Keratinocyte (primary cell): Measurements from ENCODE around the gene ADRB1. TPM values are rescaled to one million over a fixed set of nuclear protein-coding genes. Genes with fewer than 3 reads are reported as not detected.

Experiments used
- DNase-seq: peaks from one replicate; pipeline ENCODE4 v3.0.0-alpha.2; 2011; ENCODE audit warnings: low read depth, missing footprints, low spot score
- FAIRE-seq: peaks from 2 replicates; lab custom pipeline; 2011; peaks lifted over from hg19 to GRCh38; lab: Jason Lieb, UNC
- H2AFZ ChIP-seq: 2 replicates; pipeline ENCODE4 v1.6.0; 2012; ENCODE audit warnings: low read length, control low read depth, inconsistent platforms; ENCODE audit not compliant: control insufficient read depth
- H3K27ac ChIP-seq: 2 replicates; pipeline ENCODE4 v1.5.1; 2011; ENCODE audit warnings: low read length; ENCODE audit not compliant: control insufficient read depth, insufficient read depth
- H3K27me3 ChIP-seq: 3 replicates; pipeline ENCODE4 v1.6.0; 2011; ENCODE audit warnings: low read length; ENCODE audit not compliant: control insufficient read depth, insufficient read depth; ENCODE audit errors: extremely low read depth
- H3K36me3 ChIP-seq, 2 experiments: 2 replicates in 1 of 2; 3 replicates in 1 of 2; pipeline ENCODE4 v1.5.1; 2011; ENCODE audit warnings: low read length in 2 of 2, mild to moderate bottlenecking in 1 of 2; ENCODE audit not compliant: control insufficient read depth in 2 of 2, insufficient read depth in 2 of 2; ENCODE audit errors: extremely low read depth in 1 of 2
- H3K4me1 ChIP-seq: 3 replicates; pipeline ENCODE4 v1.5.1; 2011; ENCODE audit warnings: low read length; ENCODE audit not compliant: control insufficient read depth, insufficient read depth; ENCODE audit errors: extremely low read depth
- H3K4me2 ChIP-seq: 3 replicates; pipeline ENCODE4 v1.6.0; 2011; ENCODE audit warnings: low read depth, low read length; ENCODE audit not compliant: control insufficient read depth, insufficient read depth; ENCODE audit errors: extremely low read depth
- H3K4me3 ChIP-seq, 3 experiments: fragments of 200-600 bp in 1 of 3; sonication (generic) in 1 of 3; 2 replicates in 2 of 3; 3 replicates in 1 of 3; pipeline ENCODE4 v1.5.1; 2011 to 2016; ENCODE audit warnings: low read length in 3 of 3, mild to moderate bottlenecking in 3 of 3, control low read depth in 2 of 3, inconsistent platforms in 1 of 3, low read depth in 1 of 3, mixed read lengths in 1 of 3, mixed run types in 1 of 3, moderate library complexity in 1 of 3; ENCODE audit not compliant: control insufficient read depth in 2 of 3, insufficient read depth in 2 of 3; ENCODE audit errors: extremely low read depth in 1 of 3
- H3K79me2 ChIP-seq: 2 replicates; pipeline ENCODE4 v1.6.0; 2012; ENCODE audit warnings: low read length; ENCODE audit not compliant: control insufficient read depth, insufficient read depth
- H3K9ac ChIP-seq: 3 replicates; pipeline ENCODE4 v1.6.0; 2011; ENCODE audit warnings: low read length; ENCODE audit not compliant: control insufficient read depth, insufficient read depth; ENCODE audit errors: extremely low read depth
- H3K9me1 ChIP-seq: 3 replicates; pipeline ENCODE4 v1.6.0; 2011; ENCODE audit warnings: low read length; ENCODE audit not compliant: control insufficient read depth, insufficient read depth; ENCODE audit errors: extremely low read depth
- H3K9me3 ChIP-seq: 2 replicates; pipeline ENCODE4 v1.5.1; 2012; ENCODE audit warnings: low read depth, low read length; ENCODE audit not compliant: control insufficient read depth
- H4K20me1 ChIP-seq: 3 replicates; pipeline ENCODE4 v1.6.0; 2011; ENCODE audit warnings: low read length; ENCODE audit not compliant: control insufficient read depth, insufficient read depth; ENCODE audit errors: extremely low read depth
- EZH2 ChIP-seq: IDR thresholded peaks from one replicate; pipeline ENCODE4 v1.6.1; 2012; ENCODE audit warnings: inconsistent platforms, mild to moderate bottlenecking, low read length, moderate library complexity
- dilution Hi-C: fragments of 300-500 bp; cut with MboI; formaldehyde crosslinking; loops from one replicate; pipeline ENCODE4 v1.7.0; 2020; ENCODE audit warnings: low sequenced_read_pairs; ENCODE audit not compliant: extremely low pct_ligation_motif_present
- polyA minus RNA-seq, 3 experiments: library from RNA; depleted of rRNA, polyadenylated mRNA; stranded (reverse); fragments of >200 nt; gene quantifications; 1 replicate in 1 of 3; 2 replicates in 1 of 3; 3 replicates in 1 of 3; pipeline ENCODE4 v1.2.3, GENCODE V29; 2011
- polyA plus RNA-seq, 5 experiments: library from polyadenylated mRNA; depleted of rRNA in 3 of 5; stranded (reverse) in 3 of 5; stranded (forward) in 1 of 5; unstranded in 1 of 5; fragments of >200 nt; gene quantifications; 1 replicate in 1 of 5; 2 replicates in 3 of 5; 3 replicates in 1 of 5; pipeline versions ENCODE4 v1.2.1 to v1.2.3, GENCODE V29; 2011 to 2012; ENCODE audit warnings: missing spikeins in 2 of 5, low read depth in 1 of 5, low replicate concordance in 1 of 5
- TF ChIP-seq, protein P1 (sequence below), 3 experiments: IDR thresholded peaks in 1 of 3; conservative IDR thresholded peaks in 1 of 3; optimal IDR thresholded peaks in 1 of 3; 2 replicates in 2 of 3; 3 replicates in 1 of 3; pipeline versions ENCODE3 to v1.5.1; 2011; ENCODE audit warnings: low read length in 3 of 3, mild to moderate bottlenecking in 3 of 3, moderate library complexity in 2 of 3, control low read depth in 1 of 3, inconsistent platforms in 1 of 3; ENCODE audit not compliant: insufficient read depth in 2 of 3; ENCODE audit errors: extremely low read depth in 1 of 3

ADRB1 gene
- polyA plus RNA-seq (0.04 to 0.07 TPM (median 0.05 TPM) in 3 replicates), polyA minus RNA-seq (not detected in 3 replicates)
- polyA plus RNA-seq (2011; ENCODE audit: low read depth): 0.12 TPM
- 0.04 and 0.06 TPM in 2 replicates for polyA plus RNA-seq (2011; cell fraction: cytosol; rRNA removed)
- polyA plus RNA-seq (2011; cell fraction: nucleus; rRNA removed): 0.05 and 0.14 TPM in 2 replicates
- 0.22 and 0.24 TPM in 2 replicates for polyA plus RNA-seq (2012; ENCODE audit: low replicate concordance)
- polyA minus RNA-seq (2011; cell fraction: cytosol; rRNA and poly(A)+ RNA removed): not detected
- polyA minus RNA-seq (2011; cell fraction: nucleus; rRNA and poly(A)+ RNA removed): not detected in 2 replicates

DNA sequence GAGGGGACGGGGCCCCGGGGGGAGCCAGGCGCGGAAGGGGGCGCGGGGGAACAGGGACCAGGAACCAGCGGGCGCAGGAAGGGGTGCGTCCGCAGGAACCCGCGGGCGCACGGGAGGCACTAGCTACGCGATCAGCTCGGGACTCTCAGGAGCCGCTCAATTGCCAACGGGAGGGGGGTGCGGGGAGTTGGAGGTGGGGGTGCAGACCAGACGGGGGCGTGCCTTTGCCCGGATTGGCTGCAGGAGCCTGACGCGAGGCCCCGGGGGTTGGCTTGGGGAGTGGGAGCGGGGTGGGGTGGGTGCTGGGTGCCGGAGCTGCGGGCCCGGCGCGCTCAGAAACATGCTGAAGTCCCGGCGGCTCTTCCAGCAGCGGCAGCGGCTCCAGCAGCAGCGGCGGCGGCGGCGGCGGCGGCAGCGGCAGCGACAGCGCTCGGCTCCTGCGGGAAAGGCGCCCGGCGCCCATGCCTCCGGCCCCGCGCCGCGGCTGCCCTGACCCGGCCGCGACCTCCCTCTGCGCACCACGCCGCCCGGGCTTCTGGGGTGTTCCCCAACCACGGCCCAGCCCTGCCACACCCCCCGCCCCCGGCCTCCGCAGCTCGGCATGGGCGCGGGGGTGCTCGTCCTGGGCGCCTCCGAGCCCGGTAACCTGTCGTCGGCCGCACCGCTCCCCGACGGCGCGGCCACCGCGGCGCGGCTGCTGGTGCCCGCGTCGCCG lies at the start of gene ADRB1:
ADRB1 (plus strand) TSS at position 335 of the 715 bp plus-strand sequence; CDS start at position 602, 267 bp downstream.
- Histone ChIP-seq H3K4me3 (peak within 1 kb of the TSS; percentile 46 to 68 (median 63)), H3K9me3 (peaks cover 5% of the 10 kb centered on the region), H4K20me1 (no peaks in the 10 kb centered on the region), H2AFZ (peak within 1 kb of the TSS; percentile 85), H3K4me1 (peaks cover 5% of the 10 kb centered on the region), H3K36me3 (no peaks in the 10 kb centered on the region), H3K9me1 (no peaks in the 10 kb centered on the region), H3K9ac (no peak within 1 kb of the TSS), H3K79me2 (no peaks in the 10 kb centered on the region), H3K27ac (no peak within 1 kb of the TSS), H3K27me3 (peaks cover 28% of the 10 kb centered on the region), H3K4me2 (peak within 1 kb of the TSS; percentile 93)
- dilution Hi-C loops: no loop called here
- peak; percentile 11 for DNase-seq
- no peak for FAIRE-seq
- TF ChIP-seq EZH2: no peak
- TF ChIP-seq, protein P1, sequence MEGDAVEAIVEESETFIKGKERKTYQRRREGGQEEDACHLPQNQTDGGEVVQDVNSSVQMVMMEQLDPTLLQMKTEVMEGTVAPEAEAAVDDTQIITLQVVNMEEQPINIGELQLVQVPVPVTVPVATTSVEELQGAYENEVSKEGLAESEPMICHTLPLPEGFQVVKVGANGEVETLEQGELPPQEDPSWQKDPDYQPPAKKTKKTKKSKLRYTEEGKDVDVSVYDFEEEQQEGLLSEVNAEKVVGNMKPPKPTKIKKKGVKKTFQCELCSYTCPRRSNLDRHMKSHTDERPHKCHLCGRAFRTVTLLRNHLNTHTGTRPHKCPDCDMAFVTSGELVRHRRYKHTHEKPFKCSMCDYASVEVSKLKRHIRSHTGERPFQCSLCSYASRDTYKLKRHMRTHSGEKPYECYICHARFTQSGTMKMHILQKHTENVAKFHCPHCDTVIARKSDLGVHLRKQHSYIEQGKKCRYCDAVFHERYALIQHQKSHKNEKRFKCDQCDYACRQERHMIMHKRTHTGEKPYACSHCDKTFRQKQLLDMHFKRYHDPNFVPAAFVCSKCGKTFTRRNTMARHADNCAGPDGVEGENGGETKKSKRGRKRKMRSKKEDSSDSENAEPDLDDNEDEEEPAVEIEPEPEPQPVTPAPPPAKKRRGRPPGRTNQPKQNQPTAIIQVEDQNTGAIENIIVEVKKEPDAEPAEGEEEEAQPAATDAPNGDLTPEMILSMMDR (optimal IDR thresholded peaks at IDR 0.05 in 1 of 3, IDR thresholded peaks at IDR 0.05 in 1 of 3, conservative IDR thresholded peaks at IDR 0.05 in 1 of 3; ENCODE audit: extremely low read depth in 1 of 3, insufficient read depth in 2 of 3, low read length in 3 of 3): no peak

DNA sequence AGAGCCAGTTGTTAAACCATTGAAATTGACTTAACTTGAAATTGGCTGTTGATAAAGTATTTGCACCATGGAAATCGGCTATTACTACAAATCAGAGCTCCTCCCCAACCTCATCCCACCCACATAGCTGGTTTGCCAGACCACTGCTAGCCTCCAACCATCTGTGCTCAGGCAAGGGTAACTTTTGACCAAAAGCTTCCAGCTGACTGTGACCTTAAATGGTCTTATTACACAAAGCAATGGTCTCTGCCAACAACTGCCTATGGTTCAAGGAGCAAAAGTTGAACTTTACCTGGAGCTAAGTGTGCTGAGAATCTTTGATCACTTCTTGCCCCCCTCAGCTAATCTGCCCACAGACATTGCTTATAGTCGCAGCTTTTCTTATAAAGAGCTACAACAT lies 48.5 kb upstream of the ADRB1 start:
- no peaks in the 10 kb centered on the region for H3K79me2 ChIP-seq
- no peaks in the 10 kb centered on the region for H4K20me1 ChIP-seq
- H3K9me3 ChIP-seq: no peaks in the 10 kb centered on the region
- dilution Hi-C loops: no loop called here
- DNase-seq (no peak), FAIRE-seq (no peak)
- no peak overlapping the region for H3K4me3 ChIP-seq
- TF ChIP-seq EZH2: no peak
- TF ChIP-seq, protein P1 (optimal IDR thresholded peaks at IDR 0.05 in 1 of 3, IDR thresholded peaks at IDR 0.05 in 1 of 3, conservative IDR thresholded peaks at IDR 0.05 in 1 of 3; ENCODE audit: extremely low read depth in 1 of 3, insufficient read depth in 2 of 3, low read length in 3 of 3): no peak
- no peaks in the 10 kb centered on the region for H3K36me3 ChIP-seq
- no peak overlapping the region for H2AFZ ChIP-seq
- no peak overlapping the region for H3K4me2 ChIP-seq
- H3K9me1 ChIP-seq: no peaks in the 10 kb centered on the region
- no peaks in the 10 kb centered on the region for H3K4me1 ChIP-seq
- no peak overlapping the region for H3K27ac ChIP-seq
- no peak overlapping the region for H3K9ac ChIP-seq
- H3K27me3 ChIP-seq: peaks cover 7% of the 10 kb centered on the region
